T-helper 2 cell treated with Interferon-gamma antibody and Interleukin-4, amounts not matched to agents 100 ng/mL and 5 ng/mL, for 36 hours (primary cell): ENCODE results near the gene RXRA. TPM values are rescaled to one million over a fixed set of nuclear protein-coding genes. Genes with fewer than 3 reads are reported as not detected.

ENCODE experiments used
- intact Hi-C: fragments of 100-400 bp; cut with micrococcal nuclease; formaldehyde crosslinking; loops from one replicate; pipeline ENCODE4 v1.15.1; 2023
- total RNA-seq: library from RNA; stranded (reverse); gene quantifications from 2 replicates; pipeline ENCODE4 v1.2.3, GENCODE V29; 2022

RXRA gene
- total RNA-seq, 1 donor from 2014 or later, result 6.6 TPM

GRCh38 chr9:134460206-134460605, 134.0 kb downstream of the RXRA start:
- intact Hi-C loops, result no loop called here

- intact Hi-C loops, result no loop called here
Measured at GRCh38 chr9:134460896-134461295, 134.6 kb downstream of the RXRA start.

- intact Hi-C loops, result no loop called here
Measured at GRCh38 chr9:134461426-134461982, 135.2 kb downstream of the RXRA start.

- intact Hi-C loops, result no loop called here
Measured at GRCh38 chr9:134462318-134462717, 136.1 kb downstream of the RXRA start.

- intact Hi-C loops, result no loop called here
Measured at GRCh38 chr9:134463280-134463679, 137.0 kb downstream of the RXRA start.

GRCh38 chr9:134466869-134467616, 140.8 kb downstream of the RXRA start:
- intact Hi-C loops, result no loop called here

GRCh38 chr9:134468358-134468757, 142.1 kb downstream of the RXRA start:
- intact Hi-C loops, result no loop called here

GRCh38 chr9:134469041-134469875, 143.0 kb downstream of the RXRA start:
- intact Hi-C loops, result no loop called here

- intact Hi-C loops, result no loop called here
Measured at GRCh38 chr9:134472256-134472655, 146.0 kb downstream of the RXRA start.

- intact Hi-C loops, result no loop called here
Measured at GRCh38 chr9:134473141-134474054, 147.1 kb downstream of the RXRA start.

- intact Hi-C loops, result no loop called here
Measured at GRCh38 chr9:134474055-134474370, 147.8 kb downstream of the RXRA start.

- intact Hi-C loops, result no loop called here
Measured at GRCh38 chr9:134475011-134475790, 148.9 kb downstream of the RXRA start.

- intact Hi-C loops, result no loop called here
Measured at GRCh38 chr9:134476272-134476941, 150.2 kb downstream of the RXRA start.

- intact Hi-C loops, result no loop called here
Measured at GRCh38 chr9:134476942-134477335, 150.7 kb downstream of the RXRA start.

- intact Hi-C loops, result no loop called here
Measured at GRCh38 chr9:134477342-134477925, 151.2 kb downstream of the RXRA start.

GRCh38 chr9:134477927-134478326, 151.7 kb downstream of the RXRA start:
- intact Hi-C loops, result no loop called here

GRCh38 chr9:134481762-134482161, 155.5 kb downstream of the RXRA start:
- intact Hi-C loops, result no loop called here

- intact Hi-C loops, result no loop called here
Measured at GRCh38 chr9:134482226-134482625, 156.0 kb downstream of the RXRA start.

GRCh38 chr9:134483361-134484184, 157.3 kb downstream of the RXRA start:
- intact Hi-C loops, result no loop called here
